Nephron progenitor cell (in vitro differentiated cells): ENCODE results near the gene MINDY4.
A peak's percentile ranks its signal among the peaks of the same experiment; 100 is the strongest.

Experiments used
- DNase-seq: peaks from one replicate; pipeline ENCODE4 v3.0.0; 2021
- H3K27ac Mint-ChIP-seq: 2 replicates; pipeline ENCODE4 v1.8.0; 2021; ENCODE audit warnings: mild to moderate bottlenecking, moderate library complexity, mixed read lengths
- H3K27me3 Mint-ChIP-seq: 2 replicates; pipeline ENCODE4 v1.8.0; 2021; ENCODE audit warnings: mild to moderate bottlenecking, low read depth, mixed read lengths; ENCODE audit not compliant: poor library complexity
- H3K36me3 Mint-ChIP-seq: 2 replicates; pipeline ENCODE4 v1.8.0; 2021; ENCODE audit warnings: low read depth, mixed read lengths
- H3K4me1 Mint-ChIP-seq: 2 replicates; pipeline ENCODE4 v1.8.0; 2021; ENCODE audit warnings: mixed read lengths
- H3K4me3 Mint-ChIP-seq: 2 replicates; pipeline ENCODE4 v1.8.0; 2021; ENCODE audit warnings: mild to moderate bottlenecking, moderate library complexity, mixed read lengths
- H3K9me3 Mint-ChIP-seq: 2 replicates; pipeline ENCODE4 v1.8.0; 2021; ENCODE audit warnings: mild to moderate bottlenecking, moderate library complexity, mixed read lengths
- TF ChIP-seq, protein P1 (sequence below): fragments of 200-600 bp; sonication (generic); IDR thresholded peaks from 2 replicates; pipeline ENCODE4 v1.5.0; 2021; ENCODE audit warnings: antibody characterized with exemption

MINDY4 gene

DNA sequence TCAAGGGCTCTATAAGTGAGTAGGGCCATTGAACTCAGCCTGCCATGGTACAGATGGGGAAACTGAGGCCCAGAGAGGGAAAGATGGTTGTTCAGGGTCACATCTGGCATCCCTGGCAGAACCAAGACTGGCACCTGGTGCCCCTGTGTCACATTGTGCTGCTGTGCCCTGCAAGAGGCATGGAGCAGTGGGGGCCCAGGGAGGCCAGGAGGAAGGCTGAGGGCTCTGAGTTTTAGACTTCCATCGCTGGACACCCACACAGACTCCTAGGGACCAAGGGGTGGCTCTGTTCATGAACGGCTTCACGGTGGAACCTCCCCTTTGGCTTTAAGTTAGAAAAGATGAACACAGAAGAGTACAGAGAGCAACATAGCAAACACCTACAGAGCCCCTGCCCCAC, 73.7 kb downstream of the MINDY4 start:
- no peak overlapping the region for H3K4me3 Mint-ChIP-seq
- no peaks in the 10 kb centered on the region for H3K27me3 Mint-ChIP-seq
- TF ChIP-seq, protein P1, sequence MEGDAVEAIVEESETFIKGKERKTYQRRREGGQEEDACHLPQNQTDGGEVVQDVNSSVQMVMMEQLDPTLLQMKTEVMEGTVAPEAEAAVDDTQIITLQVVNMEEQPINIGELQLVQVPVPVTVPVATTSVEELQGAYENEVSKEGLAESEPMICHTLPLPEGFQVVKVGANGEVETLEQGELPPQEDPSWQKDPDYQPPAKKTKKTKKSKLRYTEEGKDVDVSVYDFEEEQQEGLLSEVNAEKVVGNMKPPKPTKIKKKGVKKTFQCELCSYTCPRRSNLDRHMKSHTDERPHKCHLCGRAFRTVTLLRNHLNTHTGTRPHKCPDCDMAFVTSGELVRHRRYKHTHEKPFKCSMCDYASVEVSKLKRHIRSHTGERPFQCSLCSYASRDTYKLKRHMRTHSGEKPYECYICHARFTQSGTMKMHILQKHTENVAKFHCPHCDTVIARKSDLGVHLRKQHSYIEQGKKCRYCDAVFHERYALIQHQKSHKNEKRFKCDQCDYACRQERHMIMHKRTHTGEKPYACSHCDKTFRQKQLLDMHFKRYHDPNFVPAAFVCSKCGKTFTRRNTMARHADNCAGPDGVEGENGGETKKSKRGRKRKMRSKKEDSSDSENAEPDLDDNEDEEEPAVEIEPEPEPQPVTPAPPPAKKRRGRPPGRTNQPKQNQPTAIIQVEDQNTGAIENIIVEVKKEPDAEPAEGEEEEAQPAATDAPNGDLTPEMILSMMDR = no peak
- peaks cover 11% of the 10 kb centered on the region for H3K36me3 Mint-ChIP-seq
- no peak for DNase-seq
- no peaks in the 10 kb centered on the region for H3K9me3 Mint-ChIP-seq
- H3K4me1 Mint-ChIP-seq = peaks cover 28% of the 10 kb centered on the region
- no peak overlapping the region for H3K27ac Mint-ChIP-seq

DNA sequence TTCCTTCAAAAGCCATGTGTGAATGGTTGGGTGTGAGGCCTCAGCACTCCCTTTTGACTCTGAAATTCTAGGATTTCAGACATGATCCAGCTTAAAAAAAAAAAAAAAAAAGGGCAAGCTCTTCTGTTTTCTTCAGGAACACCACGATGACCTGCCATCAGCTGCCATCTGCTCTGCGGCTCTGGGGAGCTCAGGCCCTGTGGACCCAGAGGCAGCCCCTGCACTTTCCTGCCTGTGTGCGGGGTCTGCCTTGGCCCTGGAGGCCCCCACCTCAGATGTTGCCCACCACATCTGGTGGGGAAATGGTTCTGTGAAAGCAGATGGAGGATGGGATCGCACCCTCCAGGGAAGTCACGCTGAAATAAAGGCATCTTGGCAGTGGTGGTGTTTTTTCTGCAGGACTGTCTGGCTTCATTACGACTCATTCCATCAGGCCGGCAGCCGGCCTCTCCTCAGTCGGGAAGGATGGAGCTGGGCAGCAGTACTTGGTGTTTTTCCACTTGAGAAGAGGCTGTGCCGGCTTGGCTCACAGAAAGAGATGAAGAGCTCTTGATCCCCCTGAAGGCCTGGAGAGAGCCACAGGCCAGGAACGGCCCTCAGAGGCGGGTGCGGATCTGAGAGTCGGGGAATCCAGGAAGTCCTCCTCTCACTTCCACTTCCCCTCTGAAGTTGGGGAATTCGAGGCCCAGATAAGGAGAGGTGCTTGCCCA, 74.4 kb downstream of the MINDY4 start:
- no peak overlapping the region for H3K4me3 Mint-ChIP-seq

DNA sequence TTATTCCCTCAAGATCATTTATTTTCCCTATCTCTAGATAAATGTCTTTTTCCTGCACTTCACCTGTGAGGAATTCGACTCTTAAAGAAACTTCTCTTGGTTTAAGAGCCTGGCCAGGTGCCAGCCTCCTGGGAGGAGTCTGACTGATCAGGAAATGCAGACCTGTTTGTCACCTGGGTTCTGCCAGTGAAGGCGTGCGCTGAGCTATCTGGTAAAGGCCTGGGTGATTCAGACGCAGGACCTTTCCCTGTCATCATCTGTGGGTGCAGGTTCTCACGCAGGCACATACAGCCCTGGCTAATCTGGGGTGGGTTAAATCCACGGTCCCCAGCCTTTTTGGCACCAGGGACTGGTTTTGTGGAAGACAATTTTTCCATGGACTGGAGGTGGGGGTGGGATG, 75.2 kb downstream of the MINDY4 start:
- no peaks in the 10 kb centered on the region for H3K9me3 Mint-ChIP-seq
- no peak overlapping the region for H3K27ac Mint-ChIP-seq
- H3K27me3 Mint-ChIP-seq = no peaks in the 10 kb centered on the region
- no peak for DNase-seq
- H3K36me3 Mint-ChIP-seq = no peaks in the 10 kb centered on the region
- H3K4me3 Mint-ChIP-seq = no peak overlapping the region
- TF ChIP-seq, protein P1 = no peak
- H3K4me1 Mint-ChIP-seq = peaks cover 30% of the 10 kb centered on the region

More for the DNA sequence above, 74.4 kb downstream of the MINDY4 start:
- H3K27ac Mint-ChIP-seq = peak overlapping the region; percentile 93
- no peaks in the 10 kb centered on the region for H3K27me3 Mint-ChIP-seq
- peaks cover 31% of the 10 kb centered on the region for H3K4me1 Mint-ChIP-seq
- peaks cover 7% of the 10 kb centered on the region for H3K36me3 Mint-ChIP-seq
- H3K9me3 Mint-ChIP-seq = no peaks in the 10 kb centered on the region
- DNase-seq = no peak
- TF ChIP-seq, protein P1 = no peak

DNA sequence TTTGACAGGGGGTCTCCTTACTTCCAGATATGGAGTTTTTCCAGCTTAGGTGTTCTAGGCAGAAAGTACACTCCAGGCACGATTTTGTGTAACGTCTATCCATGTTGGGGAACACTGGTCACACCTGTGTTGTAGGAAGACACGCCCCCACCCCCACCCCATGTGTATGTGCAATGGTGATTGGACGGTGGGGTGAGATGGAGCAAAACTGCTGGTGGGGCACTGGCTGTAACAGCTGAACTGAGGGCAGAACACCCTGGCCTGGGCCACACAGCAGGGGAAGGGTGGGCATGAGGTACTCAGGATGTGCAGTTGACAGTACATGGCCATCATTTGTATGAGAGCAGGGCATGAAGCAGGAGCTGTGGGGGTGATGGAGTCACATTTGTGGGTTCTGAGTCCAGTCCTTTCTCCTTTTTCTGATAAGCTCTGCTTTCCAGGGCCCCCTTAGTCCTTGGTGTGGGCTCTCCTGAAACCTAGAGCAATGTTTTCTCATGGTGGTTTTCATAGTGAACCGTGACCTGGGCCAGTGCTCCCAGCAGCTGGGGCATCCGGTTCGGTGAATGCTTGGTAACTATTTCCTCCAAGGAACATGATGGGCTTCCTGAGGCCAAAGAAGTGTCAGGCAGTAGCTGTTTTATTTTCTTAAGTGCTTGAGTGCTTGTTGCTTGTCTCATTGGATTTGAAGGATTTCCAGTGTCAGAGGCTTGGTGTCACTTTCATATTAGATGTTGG, 77.1 kb downstream of the MINDY4 start:
- TF ChIP-seq, protein P1 = no peak
- no peak overlapping the region for H3K4me3 Mint-ChIP-seq
- H3K27me3 Mint-ChIP-seq = no peaks in the 10 kb centered on the region
- peaks cover 49% of the 10 kb centered on the region for H3K4me1 Mint-ChIP-seq
- H3K36me3 Mint-ChIP-seq = no peaks in the 10 kb centered on the region
- DNase-seq = no peak
- H3K9me3 Mint-ChIP-seq = no peaks in the 10 kb centered on the region
- H3K27ac Mint-ChIP-seq = no peak overlapping the region

DNA sequence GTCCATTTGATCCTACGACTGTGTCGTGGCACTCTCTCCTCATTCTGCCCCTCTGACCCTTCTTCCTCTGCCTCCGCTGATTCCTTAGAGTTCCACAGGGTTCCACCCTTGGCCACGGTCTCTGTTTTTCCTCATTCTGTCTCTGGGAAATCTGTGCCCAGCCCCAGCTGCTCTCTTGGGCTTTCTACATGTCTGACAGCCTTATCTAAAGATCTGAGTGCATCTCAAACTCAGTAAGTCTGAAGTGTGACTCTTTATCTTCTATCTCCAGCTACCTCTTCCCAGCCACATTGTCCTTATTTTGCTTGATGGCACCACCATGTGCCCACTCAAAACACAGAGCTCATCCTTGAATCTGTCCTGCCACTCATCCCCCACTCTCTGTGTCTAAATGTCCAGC, 78.3 kb downstream of the MINDY4 start:
- Mint-ChIP-seq H3K36me3 (no peaks in the 10 kb centered on the region), H3K27ac (no peak overlapping the region), H3K4me1 (peaks cover 54% of the 10 kb centered on the region), H3K27me3 (no peaks in the 10 kb centered on the region), H3K9me3 (no peaks in the 10 kb centered on the region), H3K4me3 (no peak overlapping the region)
- no peak for DNase-seq
- TF ChIP-seq, protein P1 = no peak

DNA sequence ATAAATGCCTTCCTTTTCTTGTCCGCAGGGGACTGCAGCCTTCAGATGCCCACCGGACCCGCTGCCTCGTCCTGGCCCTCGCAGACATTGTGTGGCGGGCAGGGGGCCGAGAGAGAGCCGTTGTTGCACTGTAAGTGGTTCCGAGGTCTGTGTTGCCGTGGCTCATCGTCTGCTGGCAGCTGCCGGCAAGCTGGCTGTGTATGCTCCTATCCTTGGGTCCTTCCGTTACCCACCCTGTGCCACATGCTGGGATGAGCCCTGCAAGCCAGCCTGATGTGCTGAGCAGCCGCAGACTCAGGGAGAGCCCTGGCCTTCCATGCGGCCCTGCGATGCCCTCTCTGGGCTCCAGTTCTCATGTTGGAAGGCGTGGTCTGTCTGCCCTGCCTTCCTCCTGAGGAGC, 79.2 kb downstream of the MINDY4 start:
- H3K4me1 Mint-ChIP-seq = peaks cover 45% of the 10 kb centered on the region
- peaks cover 4% of the 10 kb centered on the region for H3K36me3 Mint-ChIP-seq
- no peaks in the 10 kb centered on the region for H3K9me3 Mint-ChIP-seq
- H3K27ac Mint-ChIP-seq = peak overlapping the region; percentile 91
- TF ChIP-seq, protein P1 = no peak
- DNase-seq = no peak
- no peaks in the 10 kb centered on the region for H3K27me3 Mint-ChIP-seq
- no peak overlapping the region for H3K4me3 Mint-ChIP-seq
